OCI-LY3 (cell line): Measurements from ENCODE around the gene CAV2.

Experiments used
- H2AFZ ChIP-seq: fragments of 200-600, 300-600 bp; shearing (Covaris generic); 2 replicates; pipeline ENCODE4 v1.6.0; 2014; ENCODE audit warnings: antibody characterized with exemption, low read depth, low read length
- H3K27ac ChIP-seq: fragments of 200-600, 300-600 bp; sonication (generic); 2 replicates; pipeline ENCODE4 v1.5.1; 2014; ENCODE audit warnings: mild to moderate bottlenecking, low read length, moderate library complexity, mixed read lengths
- H3K27me3 ChIP-seq: fragments of 200-600, 300-600 bp; sonication (generic); 2 replicates; pipeline ENCODE4 v1.6.1; 2014; ENCODE audit warnings: low read depth, low read length, mixed read lengths
- H3K36me3 ChIP-seq: fragments of 200-600, 300-600 bp; sonication (generic); replicated peaks from 2 replicates; pipeline ENCODE3; 2014; ENCODE audit warnings: low read depth, low read length, mixed read lengths
- H3K4me1 ChIP-seq: fragments of 300-600, 200-600 bp; sonication (generic); 2 replicates; pipeline ENCODE4 v1.6.1; 2014; ENCODE audit warnings: low read length, mixed read lengths
- H3K4me2 ChIP-seq: fragments of 200-600, 300-600 bp; sonication (generic); 2 replicates; pipeline ENCODE4 v1.6.1; 2014; ENCODE audit warnings: low read length, mixed read lengths
- H3K4me3 ChIP-seq: fragments of 300-600, 200-600 bp; sonication (generic); 2 replicates; pipeline ENCODE4 v1.5.1; 2014; ENCODE audit warnings: antibody characterized with exemption, mild to moderate bottlenecking, low read length, moderate library complexity
- H3K79me2 ChIP-seq: fragments of 300-600, 200-600 bp; shearing (Covaris generic); 2 replicates; pipeline ENCODE4 v1.6.1; 2014; ENCODE audit warnings: mild to moderate bottlenecking, low read length, mixed read lengths
- H3K9ac ChIP-seq: fragments of 300-600, 200-600 bp; shearing (Covaris generic); 2 replicates; pipeline ENCODE4 v1.6.0; 2014; ENCODE audit warnings: mild to moderate bottlenecking, low read length, moderate library complexity
- H3K9me3 ChIP-seq: fragments of 200-600, 300-600 bp; shearing (Covaris generic); 2 replicates; pipeline ENCODE4 v1.6.1; 2014; ENCODE audit warnings: low read length, mixed read lengths; ENCODE audit not compliant: insufficient read depth
- H4K20me1 ChIP-seq: fragments of 200-600, 300-600 bp; sonication (generic); 2 replicates; pipeline ENCODE4 v1.6.1; 2016; ENCODE audit warnings: low read length, mixed read lengths; ENCODE audit not compliant: insufficient read depth
- CTCF ChIP-seq: fragments of 200-600, 300-600 bp; sonication (generic); IDR thresholded peaks from 2 replicates; pipeline ENCODE4 v1.5.1; 2014; ENCODE audit warnings: antibody characterized with exemption, low read length, low read depth
- EZH2phosphoT487 ChIP-seq: fragments of 200-600 bp; shearing (Covaris generic); IDR thresholded peaks from 2 replicates; pipeline ENCODE4 v1.6.1; 2018; ENCODE audit warnings: antibody characterized with exemption, mixed run types, low read depth

Gene CAV2

DNA sequence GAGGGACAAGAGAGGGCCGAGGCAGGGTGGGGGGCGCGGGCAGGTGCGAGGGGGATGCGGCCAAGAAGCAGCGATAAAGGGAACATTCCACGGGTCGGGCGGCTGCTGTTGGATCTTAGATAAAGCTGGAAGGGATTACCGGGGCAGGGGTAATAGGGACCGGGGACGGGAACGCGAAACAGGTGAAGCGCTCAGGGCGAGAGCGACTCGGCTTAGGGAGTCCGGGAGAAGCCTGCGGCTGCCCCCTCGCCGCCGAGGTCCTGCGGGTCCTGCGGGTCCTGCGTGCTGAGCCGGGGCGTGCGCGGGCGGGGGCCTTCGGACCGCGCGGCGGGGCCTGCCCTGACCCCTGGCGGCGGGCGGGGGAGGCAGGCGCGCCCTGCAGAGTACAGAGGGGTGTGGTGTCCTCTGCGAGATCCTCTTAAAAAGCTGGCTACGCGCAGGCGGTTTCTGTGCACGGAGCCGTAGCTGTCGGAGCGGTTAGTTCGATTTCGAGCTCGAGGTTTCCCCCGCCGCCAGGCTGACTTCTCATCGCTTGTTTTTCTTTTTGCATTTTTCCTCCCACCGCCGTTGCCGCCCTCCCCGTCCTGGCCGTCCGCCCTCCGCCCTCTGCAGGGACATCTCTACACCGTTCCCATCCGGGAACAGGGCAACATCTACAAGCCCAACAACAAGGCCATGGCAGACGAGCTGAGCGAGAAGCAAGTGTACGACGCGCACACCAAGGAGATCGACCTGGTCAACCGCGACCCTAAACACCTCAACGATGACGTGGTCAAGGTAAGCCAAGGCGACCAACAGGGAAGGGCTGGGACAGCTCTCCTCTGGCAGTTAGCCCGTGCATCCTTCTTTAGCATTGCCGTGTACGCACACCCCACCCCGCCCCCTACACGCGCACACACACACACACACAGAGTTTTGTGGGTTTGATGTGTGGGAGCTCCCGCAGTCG is 26.6 kb downstream of the CAV2 start:
- H3K4me1 ChIP-seq: peaks cover 44% of the 10 kb centered on the region
- H3K27ac ChIP-seq: peak overlapping the region; percentile 72
- H3K27me3 ChIP-seq: peaks cover 11% of the 10 kb centered on the region
- peaks cover 18% of the 10 kb centered on the region for H3K36me3 ChIP-seq
- H3K4me3 ChIP-seq: peak overlapping the region; percentile 96
- peak overlapping the region; percentile 98 for H3K4me2 ChIP-seq
- peaks cover 3% of the 10 kb centered on the region; the same call in 1 of the 2 replicates for H3K79me2 ChIP-seq
- no peaks in the 10 kb centered on the region for H3K9me3 ChIP-seq
- H3K9ac ChIP-seq: peak overlapping the region; percentile 98
- peak overlapping the region; percentile 57 for H2AFZ ChIP-seq
- 0 out of 2 replicates have a peak, but pooled peaks cover 5% of the 10 kb centered on the region for H4K20me1 ChIP-seq
- TF ChIP-seq CTCF (peak; percentile 67), EZH2phosphoT487 (no peak)

- H3K4me3 ChIP-seq: peak overlapping the region; percentile 96
- TF ChIP-seq EZH2phosphoT487 (no peak), CTCF (no peak)
- H3K79me2 ChIP-seq: peaks cover 3% of the 10 kb centered on the region; the same call in 1 of the 2 replicates
- H3K9ac ChIP-seq: peak overlapping the region; percentile 98
- H2AFZ ChIP-seq: peak overlapping the region; percentile 20; the same call in 1 of the 2 replicates
- no peaks in the 10 kb centered on the region for H3K9me3 ChIP-seq
- H3K36me3 ChIP-seq: peaks cover 18% of the 10 kb centered on the region
- H3K27me3 ChIP-seq: peaks cover 11% of the 10 kb centered on the region
- H3K4me2 ChIP-seq: peak overlapping the region; percentile 98
- 0 out of 2 replicates have a peak, but pooled peaks cover 5% of the 10 kb centered on the region for H4K20me1 ChIP-seq
- H3K27ac ChIP-seq: no peak overlapping the region
- H3K4me1 ChIP-seq: peaks cover 44% of the 10 kb centered on the region
These were observed 27.4 kb downstream of the CAV2 start for GRCh38 chr7:116526897-116527296.

DNA sequence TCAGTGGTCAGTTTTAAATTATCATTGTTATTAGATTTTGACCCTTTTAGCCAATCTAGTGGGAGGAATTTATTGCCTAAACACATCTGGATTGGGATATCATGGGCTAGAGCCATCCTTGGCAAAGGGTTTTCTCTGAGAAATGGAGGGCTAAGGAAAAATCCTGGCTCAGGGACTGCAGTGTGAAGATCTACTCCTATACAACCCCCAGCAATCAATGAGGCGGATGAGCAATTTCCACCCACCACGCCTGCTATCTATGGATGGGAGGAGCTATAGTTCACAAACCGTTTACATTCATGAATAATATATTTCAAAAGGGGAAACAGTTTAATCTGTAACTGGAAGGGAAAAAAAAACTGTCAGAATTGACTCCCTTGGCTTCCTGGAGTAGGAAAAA is 28.0 kb downstream of the CAV2 start:
- peaks cover 44% of the 10 kb centered on the region for H3K4me1 ChIP-seq
- H3K4me2 ChIP-seq: peak overlapping the region; percentile 98
- H3K4me3 ChIP-seq: peak overlapping the region; percentile 96
- H3K27me3 ChIP-seq: peaks cover 11% of the 10 kb centered on the region
- H3K79me2 ChIP-seq: peaks cover 3% of the 10 kb centered on the region; the same call in 1 of the 2 replicates
- H3K36me3 ChIP-seq: peaks cover 22% of the 10 kb centered on the region
- H3K9ac ChIP-seq: peak overlapping the region; percentile 4; the same call in 1 of the 2 replicates
- H4K20me1 ChIP-seq: 0 out of 2 replicates have a peak, but pooled peaks cover 5% of the 10 kb centered on the region
- no peak overlapping the region for H2AFZ ChIP-seq
- no peak overlapping the region for H3K27ac ChIP-seq
- TF ChIP-seq CTCF: no peak
- TF ChIP-seq EZH2phosphoT487: no peak
- H3K9me3 ChIP-seq: no peaks in the 10 kb centered on the region
